MM.1S (cell line): ENCODE data around the gene ASPDH.

Experiments used
- DNase-seq: peaks from one replicate; pipeline ENCODE4 v3.0.0-alpha.2; 2015
- H2AFZ ChIP-seq: fragments of 300-600 bp; sonication (generic); 2 replicates; pipeline ENCODE4 v1.6.0; 2016; ENCODE audit warnings: antibody characterized with exemption, low read length
- H3F3A ChIP-seq: fragments of 300-600 bp; sonication (generic); 2 replicates; pipeline ENCODE4 v1.6.1; 2016; ENCODE audit warnings: mild to moderate bottlenecking, antibody characterized with exemption, low read length, moderate library complexity, mixed read lengths; ENCODE audit not compliant: insufficient read depth
- H3K27ac ChIP-seq: fragments of 300-600 bp; sonication (generic); 2 replicates; pipeline ENCODE4 v1.5.1; 2016; ENCODE audit warnings: mild to moderate bottlenecking, low read length
- H3K27me3 ChIP-seq: fragments of 300-600 bp; sonication (generic); replicated peaks from 2 replicates; pipeline ENCODE4 v1.6.0; 2016; ENCODE audit warnings: low read length; ENCODE audit not compliant: insufficient read depth
- H3K36me3 ChIP-seq: fragments of 300-600 bp; sonication (generic); replicated peaks from 2 replicates; pipeline ENCODE4 v1.6.1; 2016; ENCODE audit warnings: mild to moderate bottlenecking, low read length, mixed read lengths; ENCODE audit not compliant: insufficient read depth
- H3K4me1 ChIP-seq: fragments of 300-600 bp; sonication (generic); 2 replicates; pipeline ENCODE4 v1.6.1; 2016; ENCODE audit warnings: low read length, mixed read lengths
- H3K4me2 ChIP-seq: fragments of 300-600 bp; sonication (generic); 2 replicates; pipeline ENCODE4 v1.6.0; 2016; ENCODE audit warnings: low read depth, low read length
- H3K4me3 ChIP-seq: fragments of 300-600 bp; sonication (generic); 2 replicates; pipeline ENCODE4 v1.5.1; 2016; ENCODE audit warnings: low read length, mixed read lengths
- H3K79me2 ChIP-seq: fragments of 300-600 bp; sonication (generic); 2 replicates; pipeline ENCODE4 v1.6.1; 2016; ENCODE audit warnings: mixed run types, low read length, mixed read lengths
- H3K9ac ChIP-seq: fragments of 300-600 bp; sonication (generic); 2 replicates; pipeline ENCODE4 v1.6.1; 2016; ENCODE audit warnings: low read length, mixed read lengths
- H3K9me2 ChIP-seq: fragments of 300-600 bp; sonication (generic); replicated peaks from 2 replicates; pipeline ENCODE4 v1.6.1; 2016; ENCODE audit warnings: mild to moderate bottlenecking, low read length, mixed read lengths; ENCODE audit not compliant: insufficient read depth
- H3K9me3 ChIP-seq: fragments of 300-600 bp; sonication (generic); replicated peaks from 2 replicates; pipeline ENCODE4 v1.6.1; 2016; ENCODE audit warnings: mild to moderate bottlenecking, low read length, mixed read lengths; ENCODE audit not compliant: insufficient read depth
- H4K20me1 ChIP-seq: fragments of 300-600 bp; sonication (generic); 2 replicates; pipeline ENCODE4 v1.6.1; 2016; ENCODE audit warnings: mild to moderate bottlenecking, low read length, moderate library complexity, mixed read lengths; ENCODE audit not compliant: insufficient read depth
- EZH2 ChIP-seq: fragments of 300-600 bp; sonication (generic); optimal IDR thresholded peaks from 2 replicates; pipeline ENCODE3; 2017; ENCODE audit warnings: low read depth, mild to moderate bottlenecking, antibody characterized with exemption, low read length, mixed read lengths
- EZH2phosphoT487 ChIP-seq: fragments of 300-600 bp; sonication (generic); IDR thresholded peaks from 2 replicates; pipeline ENCODE4 v1.6.1; 2018; ENCODE audit warnings: antibody characterized with exemption, low read length
- TF ChIP-seq, protein P1 (sequence below): fragments of 300-600 bp; sonication (generic); IDR thresholded peaks from 2 replicates; pipeline ENCODE4 v1.5.1; 2016; ENCODE audit warnings: antibody characterized with exemption, low read length, mixed read lengths

ASPDH gene

DNA sequence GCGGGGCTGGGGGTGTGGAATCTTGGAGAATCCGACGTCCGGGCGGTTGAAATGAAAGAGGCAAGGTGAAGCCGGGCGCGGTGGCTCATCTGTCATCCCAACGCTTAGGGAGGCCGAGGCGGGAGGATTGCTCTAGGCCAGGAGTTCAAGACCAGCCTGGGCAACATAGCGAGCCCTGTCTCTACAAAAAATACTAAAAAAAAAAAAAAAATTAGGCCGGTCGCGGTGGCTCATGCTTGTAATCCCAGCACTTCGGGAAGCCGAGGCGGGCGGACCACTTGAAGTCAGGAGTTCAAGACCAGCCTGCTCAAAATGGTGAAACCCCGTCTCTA is 36.8 kb downstream of the ASPDH start:
- Histone ChIP-seq H3K4me2 (peak overlapping the region; percentile 43), H3K9ac (peak overlapping the region; percentile 84), H2AFZ (peak overlapping the region; percentile 72; the same call in 1 of the 2 replicates), H3K27ac (peak overlapping the region; percentile 78; the same call in 1 of the 2 replicates), H3F3A (peaks cover 5% of the 10 kb centered on the region; the same call in 1 of the 2 replicates), H3K4me1 (no peaks in the 10 kb centered on the region), H3K79me2 (peaks cover 31% of the 10 kb centered on the region), H3K36me3 (no peaks in the 10 kb centered on the region), H4K20me1 (peaks cover 3% of the 10 kb centered on the region; the same call in 1 of the 2 replicates), H3K4me3 (peak overlapping the region; percentile 85), H3K27me3 (peaks cover 6% of the 10 kb centered on the region; the same call in 1 of the 2 replicates), H3K9me3 (no peaks in the 10 kb centered on the region), H3K9me2 (no peaks in the 10 kb centered on the region)
- DNase-seq: no peak
- no peak for TF ChIP-seq EZH2phosphoT487
- TF ChIP-seq EZH2: no peak
- TF ChIP-seq, protein P1, sequence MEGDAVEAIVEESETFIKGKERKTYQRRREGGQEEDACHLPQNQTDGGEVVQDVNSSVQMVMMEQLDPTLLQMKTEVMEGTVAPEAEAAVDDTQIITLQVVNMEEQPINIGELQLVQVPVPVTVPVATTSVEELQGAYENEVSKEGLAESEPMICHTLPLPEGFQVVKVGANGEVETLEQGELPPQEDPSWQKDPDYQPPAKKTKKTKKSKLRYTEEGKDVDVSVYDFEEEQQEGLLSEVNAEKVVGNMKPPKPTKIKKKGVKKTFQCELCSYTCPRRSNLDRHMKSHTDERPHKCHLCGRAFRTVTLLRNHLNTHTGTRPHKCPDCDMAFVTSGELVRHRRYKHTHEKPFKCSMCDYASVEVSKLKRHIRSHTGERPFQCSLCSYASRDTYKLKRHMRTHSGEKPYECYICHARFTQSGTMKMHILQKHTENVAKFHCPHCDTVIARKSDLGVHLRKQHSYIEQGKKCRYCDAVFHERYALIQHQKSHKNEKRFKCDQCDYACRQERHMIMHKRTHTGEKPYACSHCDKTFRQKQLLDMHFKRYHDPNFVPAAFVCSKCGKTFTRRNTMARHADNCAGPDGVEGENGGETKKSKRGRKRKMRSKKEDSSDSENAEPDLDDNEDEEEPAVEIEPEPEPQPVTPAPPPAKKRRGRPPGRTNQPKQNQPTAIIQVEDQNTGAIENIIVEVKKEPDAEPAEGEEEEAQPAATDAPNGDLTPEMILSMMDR: no peak

GRCh38 chr19:50476224-50476906 is 37.3 kb downstream of the ASPDH start, which contains the start of the genes EMC10 and GARIN5A:
EMC10 (plus strand) TSS chr19:50476507; CDS start chr19:50476545, 38 bp downstream.
GARIN5A (minus strand) TSS chr19:50476848; CDS start chr19:50476388, 460 bp downstream.
- Histone ChIP-seq H4K20me1 (peaks cover 3% of the 10 kb centered on the region; the same call in 1 of the 2 replicates), H3K4me3 (peak within 1 kb of the TSS; percentile 85), H3K9me2 (no peaks in the 10 kb centered on the region), H3K4me1 (no peaks in the 10 kb centered on the region), H2AFZ (peak within 1 kb of the TSS; percentile 72), H3K4me2 (peak within 1 kb of the TSS; percentile 43), H3K9ac (peak within 1 kb of the TSS; percentile 84), H3K36me3 (no peaks in the 10 kb centered on the region), H3F3A (peaks cover 5% of the 10 kb centered on the region; the same call in 1 of the 2 replicates), H3K27ac (peak within 1 kb of the TSS; percentile 78; the same call in 1 of the 2 replicates), H3K9me3 (no peaks in the 10 kb centered on the region), H3K79me2 (peaks cover 31% of the 10 kb centered on the region), H3K27me3 (peaks cover 6% of the 10 kb centered on the region; the same call in 1 of the 2 replicates)
- DNase-seq: peak; percentile 96
- TF ChIP-seq EZH2: no peak
- TF ChIP-seq, protein P1: no peak
- no peak for TF ChIP-seq EZH2phosphoT487

DNA sequence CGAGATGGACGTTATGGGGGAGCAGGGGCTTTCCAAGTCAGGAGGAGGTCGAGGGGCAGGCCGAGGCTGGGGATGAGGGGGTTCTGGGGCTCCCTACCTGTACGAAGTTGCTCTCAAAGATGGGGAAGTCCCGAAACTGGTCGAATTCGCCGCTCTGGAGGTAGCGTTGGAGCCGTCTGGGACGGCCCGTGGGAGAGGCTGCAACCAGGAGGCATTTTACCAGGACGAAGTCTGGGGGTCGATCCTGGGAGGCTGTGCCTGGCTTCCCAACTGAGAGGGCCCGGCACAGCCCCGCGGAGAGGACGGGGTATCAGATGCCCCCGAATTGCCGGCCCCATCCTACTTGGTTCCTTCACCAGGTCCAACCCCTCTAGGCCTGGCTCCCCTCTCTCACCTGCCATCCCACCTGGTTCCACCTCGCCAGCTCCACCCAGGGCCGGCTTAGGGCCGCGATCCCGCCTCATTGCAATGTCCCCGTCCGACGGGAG is 37.9 kb downstream of the ASPDH start:
- peak overlapping the region; percentile 40; the same call in 1 of the 2 replicates for H2AFZ ChIP-seq
- TF ChIP-seq EZH2 (no peak), EZH2phosphoT487 (no peak)
- TF ChIP-seq, protein P1: no peak
- peaks cover 10% of the 10 kb centered on the region; the same call in 1 of the 2 replicates for H3K27me3 ChIP-seq
- H3K4me1 ChIP-seq: no peaks in the 10 kb centered on the region
- no peaks in the 10 kb centered on the region for H3K9me2 ChIP-seq
- H4K20me1 ChIP-seq: peaks cover 3% of the 10 kb centered on the region; the same call in 1 of the 2 replicates
- no peak for DNase-seq
- no peaks in the 10 kb centered on the region for H3K9me3 ChIP-seq
- no peak overlapping the region for H3K9ac ChIP-seq
- no peak overlapping the region for H3K27ac ChIP-seq
- peaks cover 5% of the 10 kb centered on the region; the same call in 1 of the 2 replicates for H3F3A ChIP-seq
- H3K36me3 ChIP-seq: no peaks in the 10 kb centered on the region
- 0 out of 2 replicates have a peak overlapping the region, but pooled peaks have one; percentile 35 for H3K4me2 ChIP-seq
- H3K4me3 ChIP-seq: peak overlapping the region; percentile 85; the same call in 1 of the 2 replicates
- H3K79me2 ChIP-seq: peaks cover 31% of the 10 kb centered on the region
